Neural progenitor cell (in vitro differentiated cells): ENCODE results near the gene CPM.

Source experiments
- CTCF ChIP-seq: fragments of 200-600 bp; sonication (generic); IDR thresholded peaks from 2 replicates; pipeline ENCODE4 v1.5.1; 2017; ENCODE audit warnings: antibody characterized with exemption, mild to moderate bottlenecking
- EZH2 ChIP-seq: fragments of 200-600 bp; sonication (generic); IDR thresholded peaks from 2 replicates; pipeline ENCODE4 v1.6.1; 2017; ENCODE audit warnings: antibody characterized with exemption, mild to moderate bottlenecking, moderate library complexity

GRCh38 chr12:68918960-68919359 is 14.0 kb downstream of the CPM start:
- TF ChIP-seq CTCF (no peak), EZH2 (no peak)
